ENCODE data around the gene PPP2R5B.

The PPP2R5B gene

DNA sequence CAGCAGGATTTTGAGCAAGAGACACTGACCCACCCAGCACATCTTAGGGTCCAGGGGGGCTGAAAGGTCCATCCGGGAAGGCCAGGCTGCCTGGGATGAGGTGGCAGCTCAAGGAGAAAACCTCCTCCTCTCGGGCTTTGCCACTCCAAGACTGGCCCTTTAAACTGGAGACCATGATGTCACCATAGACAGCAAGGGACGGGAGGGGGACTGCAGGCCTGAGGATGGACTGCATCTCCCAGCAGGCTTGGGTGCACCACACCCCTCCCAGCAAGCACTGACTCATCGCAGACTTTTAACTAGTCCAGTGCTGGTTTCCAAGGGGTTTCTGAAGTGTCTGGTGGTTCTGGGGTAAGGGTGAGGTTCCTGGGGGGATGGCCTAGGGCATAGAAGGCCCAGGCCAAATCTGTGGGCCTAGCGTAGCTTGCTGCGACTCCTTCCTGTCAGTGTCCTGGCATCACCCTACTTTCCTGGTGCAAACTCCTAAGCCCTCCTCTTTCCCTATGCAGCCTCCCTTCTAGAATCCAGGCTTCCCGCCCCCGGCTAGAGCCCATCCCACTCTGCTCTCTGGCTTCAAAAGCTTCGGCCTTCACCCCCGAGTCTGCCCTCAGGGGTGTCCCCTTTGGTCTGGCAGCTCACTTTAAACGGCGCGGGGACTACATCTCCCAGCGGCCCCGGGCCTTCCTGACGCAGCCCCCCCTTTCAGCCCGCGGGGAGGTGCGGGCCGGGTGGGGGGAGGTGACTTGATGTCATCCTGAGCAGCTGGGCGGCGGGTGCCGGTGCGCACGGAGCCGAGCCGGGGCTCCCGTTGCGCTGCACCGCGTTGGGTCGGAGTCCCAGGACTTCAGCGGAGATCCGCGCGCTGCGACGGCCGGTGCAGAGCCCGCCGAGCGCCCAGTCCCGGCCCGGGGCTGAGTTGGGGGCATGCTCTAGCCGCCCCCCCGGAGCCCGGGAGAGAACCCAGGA lies at the start of gene PPP2R5B:
TSS of gene PPP2R5B (plus strand) at position 746 of the 966 bp plus-strand sequence. CDS start 1,046 bp downstream, outside the sequence.
- DNase-seq (ENCODE audit: low read depth in 2 of 3, low spot score in 1 of 3): peak; percentile 74 to 86 (median 75)

- no peak for DNase-seq (ENCODE audit: low read depth in 2 of 3, low spot score in 1 of 3)
These were observed 48.9 kb upstream of the PPP2R5B start for GRCh38 chr11:64875369-64876228.

DNA sequence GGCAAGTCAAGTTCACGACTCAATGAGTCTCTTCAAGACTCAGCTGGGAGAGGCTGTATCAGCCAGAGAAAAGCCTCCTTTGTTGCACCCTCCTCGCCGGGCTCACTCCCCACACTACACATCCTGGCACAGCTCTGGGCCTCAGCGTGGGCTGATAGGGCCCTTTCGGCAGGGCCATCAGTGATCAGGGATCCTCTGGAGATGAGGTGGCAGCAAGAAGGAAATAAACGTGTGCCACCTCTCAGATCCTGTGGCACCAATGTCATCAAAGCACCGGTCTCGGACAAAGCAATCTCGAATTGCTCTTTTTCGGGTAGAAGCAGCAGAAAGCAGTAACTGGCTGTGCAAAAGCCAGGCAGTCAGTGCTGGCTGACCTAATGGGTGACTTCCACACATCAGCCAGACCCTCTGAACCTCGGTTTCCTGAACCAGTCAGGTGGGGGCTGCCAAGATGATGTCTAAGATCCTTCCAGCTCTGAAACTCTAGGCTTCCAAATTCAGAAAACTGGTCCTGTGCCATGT lies 48.2 kb upstream of the PPP2R5B start:
- DNase-seq (ENCODE audit: low read depth in 2 of 3, low spot score in 1 of 3): peak in 1 of 3 donors; percentile 51

DNA sequence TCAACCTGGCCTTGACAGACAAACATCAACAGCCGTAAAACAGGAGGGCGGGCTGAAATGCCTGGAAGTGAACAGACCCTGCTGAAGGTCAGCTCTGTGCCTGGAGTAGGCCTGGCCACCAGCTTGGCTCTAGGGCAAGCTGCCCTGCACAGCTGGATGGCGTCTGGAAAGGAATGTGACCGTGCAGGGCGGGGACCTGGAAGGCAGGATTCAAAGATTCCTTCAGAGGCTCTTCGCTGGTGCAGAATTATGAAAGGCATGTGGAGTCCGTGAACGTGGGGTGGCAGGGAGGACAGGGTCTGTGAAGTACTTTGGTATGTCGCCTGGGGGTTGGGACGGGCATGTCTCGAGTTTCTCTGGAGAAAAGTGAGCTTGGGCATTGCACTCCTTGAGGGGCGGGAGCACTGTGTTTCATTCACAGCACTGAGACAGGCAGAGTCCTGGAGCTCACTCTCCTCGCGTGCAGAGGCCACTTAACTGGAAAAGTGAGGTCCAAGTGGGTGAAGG lies 47.6 kb upstream of the PPP2R5B start:
- DNase-seq (ENCODE audit: low read depth in 2 of 3, low spot score in 1 of 3): no peak

- no peak for DNase-seq (ENCODE audit: low read depth in 2 of 3, low spot score in 1 of 3)
These were observed 46.9 kb upstream of the PPP2R5B start for GRCh38 chr11:64877390-64878222.

DNA sequence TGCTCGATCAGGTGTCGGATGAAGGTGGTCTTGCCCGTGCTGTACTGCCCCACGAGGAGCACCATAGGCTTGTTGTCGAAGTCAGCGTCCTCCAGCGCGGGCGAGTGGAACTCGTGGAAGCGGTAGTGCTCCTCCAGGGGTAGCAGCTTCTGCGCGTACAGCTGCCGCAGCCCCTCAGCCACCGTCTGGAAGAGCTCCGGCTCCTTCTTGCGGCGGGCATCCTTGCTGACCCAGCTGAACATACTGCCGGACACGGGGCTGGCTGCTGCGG lies 46.3 kb upstream of the PPP2R5B start:
- DNase-seq (ENCODE audit: low read depth in 2 of 3, low spot score in 1 of 3): no peak

DNA sequence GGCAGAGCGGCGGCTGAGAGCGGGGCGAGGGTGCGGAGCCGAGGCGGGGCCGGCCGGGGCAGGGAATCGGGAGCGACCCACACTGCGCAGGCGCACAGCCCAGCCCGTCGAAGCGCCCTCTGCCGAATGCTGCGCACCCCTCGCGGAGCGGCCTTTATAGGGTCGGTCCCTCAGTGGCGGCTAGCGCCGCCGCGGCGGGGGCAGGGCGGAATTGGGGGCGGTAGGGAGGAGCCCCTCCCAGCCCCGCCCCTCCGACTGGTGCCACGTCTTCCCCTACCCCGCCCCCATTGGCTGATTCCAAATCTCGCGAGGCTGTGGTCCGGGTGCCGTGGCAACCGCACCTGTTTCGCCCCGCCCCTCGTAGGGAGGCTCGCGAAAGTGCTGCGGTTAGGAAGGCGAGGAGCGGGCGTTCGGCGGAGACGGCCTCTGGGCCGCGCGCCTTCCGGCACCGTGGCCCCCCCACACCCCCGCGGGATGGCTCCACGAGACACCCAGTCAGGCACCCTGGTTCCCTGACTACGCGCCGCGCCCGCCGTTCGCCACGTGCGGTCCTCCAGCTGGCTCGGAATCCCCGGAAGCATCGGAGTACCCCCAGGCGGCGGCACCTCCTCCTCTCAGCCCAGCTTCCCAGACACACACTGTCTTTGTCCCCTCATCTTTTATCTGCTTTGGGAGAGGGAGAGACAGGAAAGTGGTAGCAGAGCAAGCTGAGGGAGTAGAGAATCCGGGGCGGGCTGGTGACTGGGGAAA lies 45.8 kb upstream of the PPP2R5B start, which contains the start of gene EHD1:
TSS of gene EHD1 (minus strand) at position 128 of the 750 bp plus-strand sequence. CDS start 157 bp downstream, outside the sequence.
- DNase-seq (ENCODE audit: low read depth in 2 of 3, low spot score in 1 of 3): peak; percentile 99 to 100 (median 100)

DNA sequence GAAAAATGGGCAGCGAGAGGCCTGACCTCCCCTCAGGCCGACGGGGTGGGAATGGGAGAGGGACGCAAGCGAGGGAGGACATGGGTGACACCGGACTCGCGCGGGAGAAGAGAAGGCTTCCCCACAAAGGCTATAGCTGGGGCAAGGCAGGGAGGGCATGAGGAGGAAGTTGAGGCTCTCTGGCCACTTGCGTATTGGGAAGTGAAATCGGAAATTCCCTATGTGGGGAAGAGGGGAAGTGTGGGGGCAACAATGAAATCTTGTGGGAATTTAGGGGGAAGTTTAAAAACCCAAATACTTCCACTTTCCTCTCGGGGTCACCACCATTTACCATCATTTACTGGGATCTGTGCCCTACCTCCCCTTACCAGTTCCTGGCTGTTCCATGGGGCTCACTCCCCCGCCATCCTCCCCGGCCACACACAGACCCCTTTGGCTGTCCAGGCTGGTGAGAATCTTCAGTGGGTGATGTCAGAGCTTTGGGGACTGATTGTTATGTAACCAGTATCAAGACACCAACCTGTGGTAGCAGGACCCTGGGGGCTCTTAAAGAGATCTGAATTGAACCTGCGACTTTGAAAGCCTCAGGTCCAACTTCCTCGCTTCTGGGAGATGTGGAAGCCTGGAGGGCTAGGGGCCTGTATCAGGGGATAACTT lies 45.1 kb upstream of the PPP2R5B start:
- DNase-seq (ENCODE audit: low read depth in 2 of 3, low spot score in 1 of 3): no peak

DNA sequence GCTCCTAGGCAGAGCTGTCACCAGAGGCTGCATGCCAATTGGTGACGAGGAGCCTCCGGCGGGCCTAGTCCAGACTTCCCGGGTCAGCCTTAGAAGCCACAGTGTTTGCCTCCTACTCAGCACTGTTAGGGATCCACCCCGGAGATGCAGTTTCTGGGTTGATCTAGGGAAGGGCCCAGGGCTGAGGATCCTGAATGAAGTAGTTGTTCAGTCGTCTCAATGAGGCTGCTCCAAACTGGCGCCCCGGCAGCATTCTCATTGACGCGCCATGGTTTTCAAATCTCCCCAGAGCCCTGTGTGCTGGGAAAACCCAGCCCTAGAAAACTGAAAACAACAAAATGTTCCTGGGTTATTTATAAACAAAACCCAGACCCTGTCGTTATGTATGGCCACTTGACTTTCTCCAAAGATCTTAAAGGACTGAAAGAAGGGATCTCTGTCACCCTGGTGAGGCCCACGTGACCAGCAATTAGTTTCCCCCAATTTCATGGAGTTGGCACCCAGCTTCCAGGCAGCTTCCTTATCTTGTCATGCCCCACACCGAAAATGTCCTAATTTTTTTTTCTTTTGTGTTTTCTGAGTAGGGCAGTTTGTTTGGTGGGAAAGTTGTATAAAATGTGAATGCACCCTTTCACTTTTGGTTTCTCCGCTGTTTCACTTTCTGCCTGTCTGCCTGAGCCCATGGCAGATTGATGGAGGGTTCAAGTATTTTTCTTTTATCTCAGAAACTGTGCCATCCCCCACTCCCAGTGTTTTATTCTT lies 44.1 kb upstream of the PPP2R5B start:
- no peak for DNase-seq (ENCODE audit: low read depth in 2 of 3, low spot score in 1 of 3)

DNA sequence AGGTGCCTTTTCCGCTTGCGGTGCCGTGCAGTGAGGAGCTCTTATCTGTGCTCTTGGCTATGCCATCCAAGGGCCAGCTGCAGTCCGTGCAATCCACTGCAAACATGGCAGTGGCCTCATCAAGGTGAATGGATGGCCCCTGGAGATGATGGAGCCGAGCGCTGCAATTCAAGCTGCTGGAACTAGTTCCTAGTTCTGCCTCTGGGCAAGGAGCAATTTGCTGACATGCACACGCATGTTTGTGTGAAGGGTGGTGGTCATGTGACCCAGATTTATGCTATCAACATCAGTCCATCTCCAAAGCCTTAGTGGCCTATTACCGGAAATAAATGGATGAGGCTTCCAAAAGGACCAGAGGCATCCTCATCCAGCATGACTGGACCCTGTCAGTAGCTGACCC lies 43.0 kb upstream of the PPP2R5B start:
- DNase-seq (ENCODE audit: low read depth in 2 of 3, low spot score in 1 of 3): no peak

- DNase-seq (ENCODE audit: low read depth in 2 of 3, low spot score in 1 of 3): no peak
These were observed 42.2 kb upstream of the PPP2R5B start for GRCh38 chr11:64882243-64882642.

- DNase-seq (ENCODE audit: low read depth in 2 of 3, low spot score in 1 of 3): no peak
These were observed 40.9 kb upstream of the PPP2R5B start for GRCh38 chr11:64883575-64883974.

DNA sequence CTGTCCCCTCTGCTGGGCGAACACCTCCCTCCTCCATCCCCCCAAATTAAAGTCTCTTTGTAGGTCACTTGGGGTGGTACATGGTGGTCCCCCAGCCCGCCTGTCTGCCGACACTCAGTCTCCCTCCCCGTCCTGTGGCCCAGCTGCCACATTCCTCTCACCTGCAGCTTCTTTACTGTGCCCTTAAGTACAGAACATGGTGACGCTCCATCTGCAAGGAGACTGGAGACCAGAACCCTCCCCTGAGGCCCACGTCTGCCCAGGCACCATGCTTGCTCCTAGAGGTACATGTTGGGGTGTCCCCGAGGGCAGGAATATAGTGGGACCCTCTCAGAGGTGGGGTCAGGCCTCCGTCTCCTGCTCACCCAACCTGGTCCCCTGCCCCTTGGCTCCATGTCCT lies 40.5 kb upstream of the PPP2R5B start:
- DNase-seq (ENCODE audit: low read depth in 2 of 3, low spot score in 1 of 3): no peak

DNA sequence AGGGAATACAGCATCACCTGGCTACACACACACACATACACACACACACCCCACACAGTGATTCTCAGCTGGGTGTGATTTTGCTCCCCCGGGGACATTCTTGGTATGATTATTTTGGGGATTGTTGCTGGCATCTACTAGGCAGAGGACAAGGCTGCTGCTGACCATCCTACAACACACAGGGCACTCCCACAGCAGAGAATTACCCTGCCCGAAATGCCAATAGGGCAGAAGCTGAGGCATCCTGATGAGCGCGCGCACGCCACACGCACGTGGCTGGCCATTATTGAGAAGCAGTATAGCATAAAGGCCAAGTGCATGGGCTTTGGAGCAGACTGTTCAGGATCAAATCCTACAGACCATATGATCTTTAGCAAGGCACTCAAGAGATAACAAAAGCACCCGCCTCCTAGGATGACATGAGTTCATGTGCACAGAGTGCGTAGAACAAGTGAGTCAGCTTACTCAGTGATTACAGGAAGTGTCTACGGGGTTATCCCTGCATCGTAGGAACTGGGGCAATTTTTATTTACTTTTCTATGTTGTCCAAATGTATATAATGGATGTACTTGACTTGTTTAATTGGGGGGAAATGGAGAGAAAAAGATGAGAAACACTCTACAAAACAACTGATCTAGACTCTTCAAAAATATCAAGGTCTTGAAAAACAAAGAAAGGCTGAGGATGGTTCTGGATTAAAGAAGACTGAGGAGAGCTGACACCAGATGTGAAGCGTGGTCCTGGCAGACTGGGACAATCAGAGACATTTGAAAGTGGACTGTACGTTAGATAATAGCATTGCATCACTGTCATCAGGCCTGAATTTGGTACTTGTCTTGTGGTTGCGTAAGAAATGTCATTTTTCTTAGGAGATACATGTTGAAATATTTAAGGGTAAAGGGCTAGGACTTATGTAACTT lies 38.9 kb upstream of the PPP2R5B start:
- no peak for DNase-seq (ENCODE audit: low read depth in 2 of 3, low spot score in 1 of 3)

GRCh38 chr11:64887234-64887756 lies 37.2 kb upstream of the PPP2R5B start:
- no peak for DNase-seq (ENCODE audit: low read depth in 2 of 3, low spot score in 1 of 3)

- DNase-seq (ENCODE audit: low read depth in 2 of 3, low spot score in 1 of 3): peak; percentile 70 to 82 (median 81)
These were observed 36.6 kb upstream of the PPP2R5B start for GRCh38 chr11:64887757-64888405.

DNA sequence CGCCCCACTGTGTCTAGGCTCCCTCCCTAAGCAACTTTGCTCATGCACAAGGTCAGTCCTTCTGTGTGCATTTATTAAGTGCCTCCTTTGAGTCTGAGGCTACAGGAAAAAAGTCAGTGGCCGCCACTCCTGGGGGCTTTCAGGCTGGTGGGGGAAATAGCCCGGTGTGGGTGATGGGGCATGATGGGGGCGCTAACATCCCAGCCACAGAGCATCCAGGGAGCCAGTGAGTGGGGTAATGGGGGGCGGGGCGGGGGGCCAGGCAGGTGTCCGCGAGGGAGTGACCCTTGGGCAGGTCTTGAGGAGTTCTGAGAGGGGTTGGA lies 36.1 kb upstream of the PPP2R5B start:
- no peak for DNase-seq (ENCODE audit: low read depth in 2 of 3, low spot score in 1 of 3)

Data from stimulated activated CD4-positive, alpha-beta T cell treated with anti-CD3 and anti-CD28 coated beads, Interleukin-12 subunit alpha, Interleukin-12 subunit beta, amount 100 ng/mL, for 48 hours (primary cell).